ENCODE data around the gene CTDSPL. TPM values are rescaled to one million over a fixed set of nuclear protein-coding genes. Genes with fewer than 3 reads are reported as not detected.

Gene CTDSPL
- polyA plus RNA-seq, 1 donor, result 23.3 TPM

DNA sequence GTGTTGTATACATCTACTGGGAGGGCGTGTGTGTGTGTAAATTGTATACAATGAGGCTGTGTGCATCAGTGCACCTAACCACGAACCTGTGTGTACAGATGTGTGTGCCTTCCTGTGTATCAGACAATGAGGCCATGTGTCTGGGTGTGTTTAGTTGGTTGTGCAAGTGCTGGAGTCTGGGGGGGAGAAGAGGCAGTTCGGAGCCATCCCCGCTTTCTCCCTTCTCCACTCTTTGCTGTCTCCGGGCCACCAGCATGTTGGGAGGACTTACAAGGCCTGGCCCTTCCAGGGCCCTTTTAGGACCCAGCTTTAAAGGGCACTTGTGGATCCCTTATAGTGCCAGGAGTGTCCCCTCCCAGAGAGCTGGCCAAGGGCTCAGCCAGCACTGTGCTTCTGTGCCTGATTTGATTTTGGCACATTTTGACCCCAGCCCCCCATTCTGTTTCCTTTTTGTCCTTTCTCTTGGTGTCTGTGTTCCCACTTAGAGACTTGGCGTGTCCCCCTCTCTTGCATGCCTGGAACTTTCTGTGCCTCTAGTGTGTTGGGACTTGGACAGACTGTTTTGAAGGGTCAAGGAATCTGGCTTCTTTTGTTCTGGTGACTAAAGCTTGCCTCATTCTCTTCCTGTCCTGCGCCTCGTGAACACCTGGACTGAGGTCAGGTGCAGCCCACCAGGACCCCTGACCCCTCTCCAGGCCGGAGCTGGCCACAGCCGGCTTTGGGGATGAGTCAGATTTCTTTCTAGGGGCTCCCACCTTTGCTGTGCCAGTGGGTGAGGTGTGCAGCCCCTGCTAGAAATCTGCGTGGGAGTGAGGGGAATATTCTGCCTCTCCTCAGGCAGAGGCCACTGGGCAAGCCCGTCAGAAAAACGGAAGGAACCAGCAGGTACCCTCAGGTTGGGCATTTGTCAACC, 1.5 kb downstream of the CTDSPL start:
- WGBS (ENCODE audit: insufficient coverage, low lambda C conversion rate), result 100% methylated on average over 1 of the region's 13 CpGs
- no peaks in the 10 kb centered on the region for H3K36me3 ChIP-seq (ENCODE audit: control insufficient read depth, insufficient read depth, low read length)
- H3K27ac ChIP-seq (ENCODE audit: low read length), result peak overlapping the region; percentile 10
- H3K9me3 ChIP-seq (ENCODE audit: control insufficient read depth, low read depth, low read length), result peaks cover 9% of the 10 kb centered on the region
- no peaks in the 10 kb centered on the region for H3K27me3 ChIP-seq (ENCODE audit: control insufficient read depth, insufficient read depth, low read length)
- peaks cover 13% of the 10 kb centered on the region for H3K4me1 ChIP-seq (ENCODE audit: control insufficient read depth, insufficient read depth, low read length)
- peak overlapping the region; percentile 59 for H3K4me3 ChIP-seq (ENCODE audit: low read length)
- peak in 1 of 2 donors; percentile 7 for DNase-seq

DNA sequence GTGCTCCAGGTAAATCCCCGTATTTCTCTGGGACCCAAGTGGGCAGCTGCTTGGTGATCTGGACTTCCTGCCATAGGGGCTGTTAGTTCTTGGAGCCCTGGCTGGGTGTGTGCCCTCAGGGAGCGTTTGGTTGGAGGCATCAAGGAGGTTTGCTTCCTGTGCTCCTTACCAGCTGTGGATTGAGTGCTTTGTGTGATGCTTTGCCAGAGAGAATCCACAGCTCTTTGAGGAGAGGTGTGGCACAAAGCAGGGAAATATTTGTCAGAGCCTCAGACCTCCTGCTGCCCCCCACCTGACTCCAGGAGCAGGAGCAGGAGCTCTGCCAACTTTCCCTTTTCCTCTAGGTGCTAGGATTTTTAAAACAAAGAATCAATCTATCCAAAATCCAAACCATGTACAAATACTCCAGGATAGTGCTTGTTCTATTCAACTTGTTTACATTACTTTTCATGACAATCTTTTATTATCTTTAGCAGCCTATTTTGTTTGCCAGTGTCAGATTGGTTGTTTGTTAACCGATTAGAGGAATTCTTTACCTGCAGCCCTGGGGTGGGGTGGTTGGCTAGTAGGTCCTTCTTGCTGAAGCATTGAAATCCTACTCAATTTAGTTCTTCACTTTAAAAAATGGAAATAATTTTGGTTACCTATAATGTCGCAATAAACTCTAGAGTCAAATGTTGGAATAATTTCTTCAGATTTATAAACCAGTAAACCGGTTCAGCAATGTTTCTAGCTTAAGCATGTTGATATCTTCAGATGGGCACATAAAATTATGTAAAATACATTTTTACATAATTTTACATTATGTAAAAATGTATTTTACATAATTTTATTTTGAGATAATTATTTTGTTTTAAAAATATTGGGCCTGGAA, 2.5 kb downstream of the CTDSPL start:
- Histone ChIP-seq H3K4me1 (ENCODE audit: control insufficient read depth, insufficient read depth, low read length) (peaks cover 13% of the 10 kb centered on the region), H3K27ac (ENCODE audit: low read length) (no peak overlapping the region), H3K9me3 (ENCODE audit: control insufficient read depth, low read depth, low read length) (peaks cover 9% of the 10 kb centered on the region), H3K27me3 (ENCODE audit: control insufficient read depth, insufficient read depth, low read length) (no peaks in the 10 kb centered on the region), H3K36me3 (ENCODE audit: control insufficient read depth, insufficient read depth, low read length) (no peaks in the 10 kb centered on the region), H3K4me3 (ENCODE audit: low read length) (no peak overlapping the region)
- WGBS (ENCODE audit: insufficient coverage, low lambda C conversion rate), result 100% methylated on average over 1 of the region's 5 CpGs
- DNase-seq, result peak in 1 of 2 donors; percentile 5

GRCh38 chr3:37864904-37865303, 3.2 kb downstream of the CTDSPL start:
- no peaks in the 10 kb centered on the region for H3K27me3 ChIP-seq (ENCODE audit: control insufficient read depth, insufficient read depth, low read length)
- no peaks in the 10 kb centered on the region for H3K36me3 ChIP-seq (ENCODE audit: control insufficient read depth, insufficient read depth, low read length)
- H3K4me3 ChIP-seq (ENCODE audit: low read length), result no peak overlapping the region
- no peak overlapping the region for H3K27ac ChIP-seq (ENCODE audit: low read length)
- peaks cover 7% of the 10 kb centered on the region for H3K9me3 ChIP-seq (ENCODE audit: control insufficient read depth, low read depth, low read length)
- DNase-seq, result peak in 1 of 2 donors; percentile 6
- peaks cover 13% of the 10 kb centered on the region for H3K4me1 ChIP-seq (ENCODE audit: control insufficient read depth, insufficient read depth, low read length)
- no CpG with 5 or more reads among the region's 1 CpG for WGBS (ENCODE audit: insufficient coverage, low lambda C conversion rate)

DNA sequence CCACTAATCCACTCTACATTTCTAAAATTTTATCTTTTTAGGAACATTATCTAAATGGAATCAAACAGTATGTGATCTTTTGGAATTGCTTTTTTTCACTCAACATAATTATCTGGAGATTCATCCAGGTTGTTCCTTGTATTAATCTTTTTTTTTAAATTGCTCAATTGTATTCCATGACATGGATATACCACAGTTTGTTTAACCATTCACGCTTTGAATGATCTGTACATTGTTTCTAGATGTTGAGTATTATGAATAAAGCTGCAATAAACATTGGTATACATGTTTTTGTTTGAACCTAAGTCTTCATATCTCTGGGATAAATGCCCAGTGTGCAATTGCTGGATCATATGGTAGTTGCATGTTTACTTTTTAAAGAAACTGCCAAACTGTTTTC, 5.5 kb downstream of the CTDSPL start:
- Histone ChIP-seq H3K36me3 (ENCODE audit: control insufficient read depth, insufficient read depth, low read length) (no peaks in the 10 kb centered on the region), H3K4me1 (ENCODE audit: control insufficient read depth, insufficient read depth, low read length) (peaks cover 8% of the 10 kb centered on the region), H3K27ac (ENCODE audit: low read length) (no peak overlapping the region), H3K9me3 (ENCODE audit: control insufficient read depth, low read depth, low read length) (peaks cover 9% of the 10 kb centered on the region), H3K27me3 (ENCODE audit: control insufficient read depth, insufficient read depth, low read length) (no peaks in the 10 kb centered on the region), H3K4me3 (ENCODE audit: low read length) (no peak overlapping the region)
- no peak for DNase-seq
- 100% methylated on average over 1 of the region's 1 CpG for WGBS (ENCODE audit: insufficient coverage, low lambda C conversion rate)

- Histone ChIP-seq H3K27ac (ENCODE audit: low read length) (no peak overlapping the region), H3K4me1 (ENCODE audit: control insufficient read depth, insufficient read depth, low read length) (no peaks in the 10 kb centered on the region), H3K9me3 (ENCODE audit: control insufficient read depth, low read depth, low read length) (peaks cover 13% of the 10 kb centered on the region), H3K36me3 (ENCODE audit: control insufficient read depth, insufficient read depth, low read length) (no peaks in the 10 kb centered on the region), H3K4me3 (ENCODE audit: low read length) (no peak overlapping the region), H3K27me3 (ENCODE audit: control insufficient read depth, insufficient read depth, low read length) (no peaks in the 10 kb centered on the region)
- WGBS (ENCODE audit: insufficient coverage, low lambda C conversion rate), result 100% methylated on average over 1 of the region's 3 CpGs
- DNase-seq, result no peak
Observed at GRCh38 chr3:37871858-37872257, 10.2 kb downstream of the CTDSPL start.

- Histone ChIP-seq H3K4me3 (ENCODE audit: low read length) (no peak overlapping the region), H3K27ac (ENCODE audit: low read length) (no peak overlapping the region), H3K4me1 (ENCODE audit: control insufficient read depth, insufficient read depth, low read length) (no peaks in the 10 kb centered on the region), H3K36me3 (ENCODE audit: control insufficient read depth, insufficient read depth, low read length) (no peaks in the 10 kb centered on the region), H3K9me3 (ENCODE audit: control insufficient read depth, low read depth, low read length) (peaks cover 13% of the 10 kb centered on the region), H3K27me3 (ENCODE audit: control insufficient read depth, insufficient read depth, low read length) (no peaks in the 10 kb centered on the region)
- no peak for DNase-seq
- WGBS (ENCODE audit: insufficient coverage, low lambda C conversion rate), result no CpG with 5 or more reads among the region's 5 CpGs
Observed at GRCh38 chr3:37872413-37873160, 10.9 kb downstream of the CTDSPL start.

GRCh38 chr3:37876279-37876678, 14.6 kb downstream of the CTDSPL start:
- Histone ChIP-seq H3K27me3 (ENCODE audit: control insufficient read depth, insufficient read depth, low read length) (no peaks in the 10 kb centered on the region), H3K9me3 (ENCODE audit: control insufficient read depth, low read depth, low read length) (peaks cover 12% of the 10 kb centered on the region), H3K4me3 (ENCODE audit: low read length) (no peak overlapping the region), H3K4me1 (ENCODE audit: control insufficient read depth, insufficient read depth, low read length) (no peaks in the 10 kb centered on the region), H3K36me3 (ENCODE audit: control insufficient read depth, insufficient read depth, low read length) (no peaks in the 10 kb centered on the region), H3K27ac (ENCODE audit: low read length) (no peak overlapping the region)
- DNase-seq, result no peak

- no CpG with 5 or more reads among the region's 3 CpGs for WGBS (ENCODE audit: insufficient coverage, low lambda C conversion rate)
- no peaks in the 10 kb centered on the region for H3K4me1 ChIP-seq (ENCODE audit: control insufficient read depth, insufficient read depth, low read length)
- no peak overlapping the region for H3K27ac ChIP-seq (ENCODE audit: low read length)
- H3K9me3 ChIP-seq (ENCODE audit: control insufficient read depth, low read depth, low read length), result no peaks in the 10 kb centered on the region
- no peak overlapping the region for H3K4me3 ChIP-seq (ENCODE audit: low read length)
- no peaks in the 10 kb centered on the region for H3K27me3 ChIP-seq (ENCODE audit: control insufficient read depth, insufficient read depth, low read length)
- no peaks in the 10 kb centered on the region for H3K36me3 ChIP-seq (ENCODE audit: control insufficient read depth, insufficient read depth, low read length)
- no peak for DNase-seq
Observed at GRCh38 chr3:37882711-37883110, 21.0 kb downstream of the CTDSPL start.

- no peak for DNase-seq
- Histone ChIP-seq H3K4me3 (ENCODE audit: low read length) (no peak overlapping the region), H3K9me3 (ENCODE audit: control insufficient read depth, low read depth, low read length) (no peaks in the 10 kb centered on the region), H3K27ac (ENCODE audit: low read length) (no peak overlapping the region), H3K4me1 (ENCODE audit: control insufficient read depth, insufficient read depth, low read length) (no peaks in the 10 kb centered on the region), H3K36me3 (ENCODE audit: control insufficient read depth, insufficient read depth, low read length) (no peaks in the 10 kb centered on the region), H3K27me3 (ENCODE audit: control insufficient read depth, insufficient read depth, low read length) (no peaks in the 10 kb centered on the region)
- 100% methylated on average over 1 of the region's 2 CpGs for WGBS (ENCODE audit: insufficient coverage, low lambda C conversion rate)
Observed at GRCh38 chr3:37885814-37886213, 24.1 kb downstream of the CTDSPL start.

GRCh38 chr3:37886395-37886794, 24.7 kb downstream of the CTDSPL start:
- no peak overlapping the region for H3K4me3 ChIP-seq (ENCODE audit: low read length)
- H3K9me3 ChIP-seq (ENCODE audit: control insufficient read depth, low read depth, low read length), result no peaks in the 10 kb centered on the region
- H3K36me3 ChIP-seq (ENCODE audit: control insufficient read depth, insufficient read depth, low read length), result no peaks in the 10 kb centered on the region
- no peaks in the 10 kb centered on the region for H3K4me1 ChIP-seq (ENCODE audit: control insufficient read depth, insufficient read depth, low read length)
- no peak overlapping the region for H3K27ac ChIP-seq (ENCODE audit: low read length)
- H3K27me3 ChIP-seq (ENCODE audit: control insufficient read depth, insufficient read depth, low read length), result no peaks in the 10 kb centered on the region
- no CpG with 5 or more reads among the region's 1 CpG for WGBS (ENCODE audit: insufficient coverage, low lambda C conversion rate)
- no peak for DNase-seq

Data from large intestine (tissue), 3 donors.